Stomach (tissue), 9 donors: ENCODE measurements around the gene HAUS8. TPM values are rescaled to one million over a fixed set of nuclear protein-coding genes. Genes with fewer than 3 reads are reported as not detected.
A peak's percentile ranks its signal among the peaks of the same experiment; 100 is the strongest.

ENCODE experiments used
- DNase-seq, 2 donors: peaks; one replicate each; pipeline versions ENCODE4 v3.0.0 to v3.0.0-alpha.2; 2013 to 2019
- H3K27ac ChIP-seq, 5 donors: fragments of 200-600 bp in 4 of 5; sonication (generic) in 4 of 5; one replicate each; pipeline ENCODE4 v1.5.1; 2013 to 2019; ENCODE audit warnings: mild to moderate bottlenecking in 1 of 5, moderate library complexity in 1 of 5
- H3K27me3 ChIP-seq, 3 donors: fragments of 200-600 bp; sonication (generic); one replicate each; pipeline ENCODE4 v1.5.1; 2017 to 2019; ENCODE audit warnings: mixed run types in 1 of 3
- H3K36me3 ChIP-seq, 4 donors: fragments of 200-600 bp; sonication (generic); 1 replicate in 3 of 4; 2 replicates in 1 of 4; pipeline ENCODE4 v1.5.1; 2016 to 2019
- H3K4me1 ChIP-seq, 4 donors: fragments of 200-600 bp; sonication (generic); one replicate each; pipeline ENCODE4 v1.5.1; 2016 to 2019
- H3K4me3 ChIP-seq, 4 donors: fragments of 200-600 bp; sonication (generic) in 3 of 4; one replicate each; pipeline ENCODE4 v1.5.1; 2016 to 2019; ENCODE audit warnings: mild to moderate bottlenecking in 1 of 4
- H3K9me3 ChIP-seq, 4 donors: fragments of 200-600 bp; sonication (generic); one replicate each; pipeline ENCODE4 v1.5.1; 2016 to 2019
- CTCF ChIP-seq, 7 experiments: fragments of 450-650 bp in 4 of 7; fragments of 200-600 bp in 3 of 7; sonication (generic) in 3 of 7; IDR thresholded peaks; one replicate each; pipeline ENCODE4 v1.5.1; 2016 to 2019; ENCODE audit warnings: antibody characterized with exemption in 7 of 7, control low read depth in 2 of 7, mild to moderate bottlenecking in 1 of 7
- EP300 ChIP-seq: sonication (generic); formaldehyde crosslinking; IDR thresholded peaks from one replicate; pipeline ENCODE4 v1.6.1; 2017; ENCODE audit warnings: antibody characterized with exemption
- POLR2A ChIP-seq, 4 donors: fragments of 450-650 bp; IDR thresholded peaks; one replicate each; pipeline ENCODE4 v1.6.1; 2016; ENCODE audit warnings: antibody characterized with exemption in 4 of 4, control low read depth in 2 of 4, mild to moderate bottlenecking in 1 of 4, moderate library complexity in 1 of 4
- POLR2AphosphoS5 ChIP-seq, 3 donors: sonication (generic); formaldehyde crosslinking; IDR thresholded peaks; one replicate each; pipeline ENCODE4 v1.6.1; 2016; ENCODE audit warnings: antibody characterized with exemption in 3 of 3
- WGBS, 5 donors: extraction: QIAGEN DNeasy Blood & Tissue Kit in 3 of 5; methylation state at CpG; one replicate each; pipeline versions ENCODE4 v1.1.5 to v1.1.7; 2013 to 2018; 5-methylcytosine and 5-hydroxymethylcytosine counted together
- intact Hi-C: fragments of 100-400 bp; cut with DNase I; formaldehyde crosslinking; loops from one replicate; pipeline ENCODE4 v1.15.1; 2023; ENCODE audit warnings: low total_unique reads
- polyA plus RNA-seq, 3 donors: library from polyadenylated mRNA; stranded (reverse); fragments of 200-250 nt; gene quantifications; one replicate each; pipeline ENCODE4 v1.2.3, GENCODE V29; 2013
- total RNA-seq, 5 donors: library from RNA; depleted of rRNA; stranded (reverse); fragments of >200 nt; gene quantifications; one replicate each; pipeline versions ENCODE4 v1.1.0 to v1.2.3, GENCODE V29; 2014 to 2016
- donor health status: healthy with polysubstance abuse.
- donor health status: Bipolar disorder and iron deficiency.
- donor health status: healthy.

The HAUS8 gene
- total and polyA plus RNA-seq, 8 donors, result 0.45 to 27.2 (median 9.0) TPM

GRCh38 chr19:17103177-17103576 is 27.9 kb upstream of the HAUS8 start:
- Histone ChIP-seq H3K4me1 (peaks cover 9 to 29% (median 18%) of the 10 kb centered on the region in 4 donors), H3K9me3 (peaks cover 0 to 4% (median 0%) of the 10 kb centered on the region in 4 donors), H3K36me3 (peaks cover 17 to 58% (median 48%) of the 10 kb centered on the region in 4 donors), H3K27ac (no peak overlapping the region), H3K27me3 (no peaks in the 10 kb centered on the region), H3K4me3 (no peak overlapping the region)
- WGBS, 5 donors, result 65 to 96% (median 80%) methylated on average over 3 of the region's 3 CpGs
- TF ChIP-seq CTCF (IDR thresholded peaks at IDR 0.05) (peak in 3 of 7 experiments; percentile 15 to 35 (median 30)), POLR2A (IDR thresholded peaks at IDR 0.05) (no peak)
- DNase-seq, result peak in 1 of 2 donors; percentile 34
- intact Hi-C loops, result no loop called here

GRCh38 chr19:17101686-17102628 is 26.7 kb upstream of the HAUS8 start:
- peaks cover 4 to 29% (median 18%) of the 10 kb centered on the region in 4 donors for H3K4me1 ChIP-seq
- DNase-seq, result no peak
- H3K9me3 ChIP-seq, result peaks cover 0 to 4% (median 0%) of the 10 kb centered on the region in 4 donors
- peaks cover 17 to 60% (median 48%) of the 10 kb centered on the region in 4 donors for H3K36me3 ChIP-seq
- H3K4me3 ChIP-seq, result no peak overlapping the region
- H3K27me3 ChIP-seq, result no peaks in the 10 kb centered on the region
- intact Hi-C loops, result no loop called here
- TF ChIP-seq CTCF (IDR thresholded peaks at IDR 0.05) (no peak), POLR2A (IDR thresholded peaks at IDR 0.05) (no peak), EP300 (no peak), POLR2AphosphoS5 (IDR thresholded peaks at IDR 0.05) (no peak)
- 93 to 98% (median 95%) methylated on average over 45 to 59 of the region's 59 CpGs for WGBS, 5 donors
- H3K27ac ChIP-seq, result no peak overlapping the region

GRCh38 chr19:17098326-17098725 is 23.1 kb upstream of the HAUS8 start:
- H3K4me1 ChIP-seq, result peaks cover 12 to 43% (median 25%) of the 10 kb centered on the region in 4 donors
- intact Hi-C loops, result no loop called here
- H3K27ac ChIP-seq, result peak overlapping the region in 4 of 5 donors; percentile 1 to 85 (median 32)
- peaks cover 13 to 28% (median 22%) of the 10 kb centered on the region in 4 donors for H3K36me3 ChIP-seq
- H3K27me3 ChIP-seq, result no peaks in the 10 kb centered on the region
- peaks cover 0 to 4% (median 0%) of the 10 kb centered on the region in 4 donors for H3K9me3 ChIP-seq
- WGBS, 5 donors, result 92 to 96% (median 95%) methylated on average over 9 of the region's 9 CpGs
- TF ChIP-seq POLR2AphosphoS5 (IDR thresholded peaks at IDR 0.05), result no peak
- no peak for TF ChIP-seq CTCF (IDR thresholded peaks at IDR 0.05)
- no peak for TF ChIP-seq EP300
- no peak for TF ChIP-seq POLR2A (IDR thresholded peaks at IDR 0.05)
- no peak overlapping the region for H3K4me3 ChIP-seq
- no peak for DNase-seq

- no peaks in the 10 kb centered on the region for H3K27me3 ChIP-seq
- DNase-seq, result no peak
- intact Hi-C loops, result no loop called here
- TF ChIP-seq CTCF (IDR thresholded peaks at IDR 0.05), result no peak
- TF ChIP-seq POLR2AphosphoS5 (IDR thresholded peaks at IDR 0.05), result peak in 1 of 3 donors; percentile 11
- TF ChIP-seq EP300, result no peak
- no peak for TF ChIP-seq POLR2A (IDR thresholded peaks at IDR 0.05)
- peaks cover 12 to 50% (median 28%) of the 10 kb centered on the region in 4 donors for H3K4me1 ChIP-seq
- H3K27ac ChIP-seq, result peak overlapping the region in 4 of 5 donors; percentile 1 to 85 (median 32)
- no peaks in the 10 kb centered on the region for H3K9me3 ChIP-seq
- H3K4me3 ChIP-seq, result no peak overlapping the region
- 77 to 84% (median 80%) methylated on average over 8 of the region's 8 CpGs for WGBS, 5 donors
- peaks cover 13 to 22% (median 16%) of the 10 kb centered on the region in 4 donors for H3K36me3 ChIP-seq
Observed at GRCh38 chr19:17097593-17098126, 22.4 kb upstream of the HAUS8 start.
